ENCODE results near the gene CD22. TPM values are rescaled to one million over a fixed set of nuclear protein-coding genes. Genes with fewer than 3 reads are reported as not detected.

CD22 gene
- total and polyA plus RNA-seq, 2 donors (not counting 3 experiments of a cell fraction or from before 2014, with no cell fraction given), result not detected

DNA sequence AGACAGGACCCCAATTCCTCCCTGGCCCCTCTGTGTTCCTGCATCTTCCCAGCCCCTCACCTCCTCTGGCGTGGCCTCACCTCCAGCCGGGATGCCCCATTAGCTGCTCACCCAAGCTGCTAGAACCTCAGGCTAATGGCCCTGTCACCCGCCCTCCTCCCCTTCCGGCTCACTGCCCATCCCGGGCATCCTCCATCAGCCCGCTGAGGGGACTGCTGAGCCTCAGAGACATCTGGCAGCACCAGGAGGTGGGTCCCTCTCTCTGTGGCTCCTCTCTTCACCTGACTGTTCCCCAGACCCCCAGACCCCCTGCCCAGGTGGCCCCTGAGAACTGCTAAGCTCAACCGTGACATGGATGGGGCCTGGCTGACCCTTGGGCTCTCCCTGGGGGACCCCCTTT lies 21.6 kb downstream of the CD22 start:
- FAIRE-seq (no peak), DNase-seq (ENCODE audit: low read depth, low spot score) (no peak)
- Histone ChIP-seq H2AFZ (ENCODE audit: low read depth, low read length) (no peak overlapping the region), H3K4me2 (ENCODE audit: insufficient read depth, low read length) (no peak overlapping the region), H3K4me1 (ENCODE audit: control insufficient read depth, extremely low read depth, insufficient read depth, low read length) (no peaks in the 10 kb centered on the region), H4K20me1 (replicated peaks; ENCODE audit: control insufficient read depth, extremely low read depth, insufficient read depth, low read length) (no peaks in the 10 kb centered on the region), H3K79me2 (ENCODE audit: control insufficient read depth, insufficient read depth, low read length) (no peaks in the 10 kb centered on the region), H3K36me3 (ENCODE audit: control insufficient read depth in 2 of 2, extremely low read depth in 1 of 2, insufficient read depth in 2 of 2, low read length in 2 of 2) (no peaks in the 10 kb centered on the region), H3K9me1 (replicated peaks; ENCODE audit: control insufficient read depth, extremely low read depth, insufficient read depth, low read length) (no peaks in the 10 kb centered on the region), H3K4me3 (replicated peaks in 1 of 3; ENCODE audit: insufficient read depth in 1 of 3, low read depth in 1 of 3, low read length in 3 of 3) (no peak overlapping the region), H3K27me3 (ENCODE audit: control insufficient read depth in 2 of 2, insufficient read depth in 2 of 2, low read length in 2 of 2) (no peaks in the 10 kb centered on the region), H3K9me3 (replicated peaks; ENCODE audit: control insufficient read depth, insufficient read depth, low read length) (no peaks in the 10 kb centered on the region), H3K9ac (replicated peaks; ENCODE audit: extremely low read depth, insufficient read depth, low read length) (no peak overlapping the region), H3K27ac (ENCODE audit: insufficient read depth, low read depth, low read length) (no peak overlapping the region)
- ChIA-PET CTCF (interaction anchor here (0.8 kb wide), 1 partner anchor 12 kb away, joined by 3 read pairs; no protein-coding TSS in a partner anchor), POLR2A (no interaction called here)
- TF ChIP-seq, protein P1, sequence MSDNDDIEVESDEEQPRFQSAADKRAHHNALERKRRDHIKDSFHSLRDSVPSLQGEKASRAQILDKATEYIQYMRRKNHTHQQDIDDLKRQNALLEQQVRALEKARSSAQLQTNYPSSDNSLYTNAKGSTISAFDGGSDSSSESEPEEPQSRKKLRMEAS (IDR thresholded peaks at IDR 0.05; ENCODE audit: insufficient read depth, insufficient read length), result no peak
- TF ChIP-seq MYC (IDR thresholded peaks at IDR 0.05; ENCODE audit: low read depth, low read length) (no peak), POLR2A (IDR thresholded peaks at IDR 0.05; ENCODE audit: low read depth, low read length) (no peak), JUN (IDR thresholded peaks at IDR 0.05; ENCODE audit: borderline replicate concordance, insufficient read depth, insufficient read length, low read depth) (no peak), POLR2AphosphoS5 (IDR thresholded peaks at IDR 0.05; ENCODE audit: insufficient read depth, low read depth, low read length) (no peak), GATA2 (IDR thresholded peaks at IDR 0.05; ENCODE audit: insufficient read depth, insufficient read length, low read depth, low read length) (no peak), EZH2 (IDR thresholded peaks at IDR 0.05; ENCODE audit: borderline replicate concordance, low read depth, low read length, severe bottlenecking) (no peak)
- TF ChIP-seq, protein P2, sequence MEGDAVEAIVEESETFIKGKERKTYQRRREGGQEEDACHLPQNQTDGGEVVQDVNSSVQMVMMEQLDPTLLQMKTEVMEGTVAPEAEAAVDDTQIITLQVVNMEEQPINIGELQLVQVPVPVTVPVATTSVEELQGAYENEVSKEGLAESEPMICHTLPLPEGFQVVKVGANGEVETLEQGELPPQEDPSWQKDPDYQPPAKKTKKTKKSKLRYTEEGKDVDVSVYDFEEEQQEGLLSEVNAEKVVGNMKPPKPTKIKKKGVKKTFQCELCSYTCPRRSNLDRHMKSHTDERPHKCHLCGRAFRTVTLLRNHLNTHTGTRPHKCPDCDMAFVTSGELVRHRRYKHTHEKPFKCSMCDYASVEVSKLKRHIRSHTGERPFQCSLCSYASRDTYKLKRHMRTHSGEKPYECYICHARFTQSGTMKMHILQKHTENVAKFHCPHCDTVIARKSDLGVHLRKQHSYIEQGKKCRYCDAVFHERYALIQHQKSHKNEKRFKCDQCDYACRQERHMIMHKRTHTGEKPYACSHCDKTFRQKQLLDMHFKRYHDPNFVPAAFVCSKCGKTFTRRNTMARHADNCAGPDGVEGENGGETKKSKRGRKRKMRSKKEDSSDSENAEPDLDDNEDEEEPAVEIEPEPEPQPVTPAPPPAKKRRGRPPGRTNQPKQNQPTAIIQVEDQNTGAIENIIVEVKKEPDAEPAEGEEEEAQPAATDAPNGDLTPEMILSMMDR (IDR thresholded peaks at IDR 0.05; ENCODE audit: extremely low read depth in 1 of 2, insufficient read depth in 1 of 2, low read depth in 1 of 2, low read length in 2 of 2), result no peak
- dilution Hi-C loops (cut with MboI; ENCODE audit: extremely low pct_ligation_motif_present, low sequenced_read_pairs), result no loop called here
- intact Hi-C loops (cut with micrococcal nuclease), result no loop called here
- no TSS peak for BruUV-seq (replicated peaks)
